Hematopoietic multipotent progenitor cell treated with erythropoietin and hydrocortisone succinate and interleukin-3 and kit ligand, for 4 days (in vitro differentiated cells): Measurements from ENCODE around the gene FGF14.
A peak's percentile ranks its signal among the peaks of the same experiment; 100 is the strongest.

Experiments used
- DNase-seq: peaks from one replicate; pipeline ENCODE4 v3.0.0-alpha.2; 2015

The FGF14 gene

GRCh38 chr13:102240110-102240509 lies 161.7 kb downstream of the FGF14 start:
- no peak for DNase-seq

DNA sequence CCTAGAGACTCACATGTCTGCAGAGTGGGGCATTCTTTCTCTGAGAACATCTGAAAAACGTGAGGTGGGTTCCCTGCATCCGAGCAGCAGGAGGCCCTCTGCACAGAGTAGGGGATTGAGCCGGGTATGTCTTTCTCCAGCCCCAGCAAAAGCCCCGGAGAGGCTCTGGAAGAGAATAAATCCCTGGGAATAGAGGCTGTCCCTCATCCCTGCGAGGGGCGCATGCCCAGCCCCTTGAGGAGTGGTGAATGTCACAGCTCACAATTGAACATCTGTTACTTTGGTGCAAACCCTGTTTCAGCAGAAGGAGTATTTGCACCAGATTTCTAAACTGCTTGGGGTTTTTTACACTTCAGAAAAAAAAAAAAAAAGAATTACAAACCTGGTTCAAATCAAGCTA lies 164.6 kb downstream of the FGF14 start:
- no peak for DNase-seq

DNA sequence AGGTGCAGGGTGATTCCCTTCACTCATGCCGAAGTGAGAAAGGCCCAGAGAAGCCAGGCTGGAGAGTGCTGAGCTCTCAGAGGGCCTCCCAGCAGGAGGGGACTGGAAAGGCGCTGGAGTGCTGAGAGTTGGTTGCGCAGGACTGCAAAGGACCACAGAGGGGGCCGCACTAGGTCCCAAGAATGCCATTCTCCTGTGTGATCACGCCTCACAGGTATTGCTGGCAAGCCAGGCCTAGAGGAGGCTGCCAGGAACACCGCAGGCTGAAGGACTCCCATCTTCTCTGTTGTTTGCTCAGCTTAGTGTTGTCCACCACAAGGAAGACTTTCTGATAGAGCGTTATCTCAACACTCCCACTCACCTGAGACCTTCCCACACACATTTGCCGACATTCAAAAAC lies 165.0 kb downstream of the FGF14 start:
- no peak for DNase-seq

DNA sequence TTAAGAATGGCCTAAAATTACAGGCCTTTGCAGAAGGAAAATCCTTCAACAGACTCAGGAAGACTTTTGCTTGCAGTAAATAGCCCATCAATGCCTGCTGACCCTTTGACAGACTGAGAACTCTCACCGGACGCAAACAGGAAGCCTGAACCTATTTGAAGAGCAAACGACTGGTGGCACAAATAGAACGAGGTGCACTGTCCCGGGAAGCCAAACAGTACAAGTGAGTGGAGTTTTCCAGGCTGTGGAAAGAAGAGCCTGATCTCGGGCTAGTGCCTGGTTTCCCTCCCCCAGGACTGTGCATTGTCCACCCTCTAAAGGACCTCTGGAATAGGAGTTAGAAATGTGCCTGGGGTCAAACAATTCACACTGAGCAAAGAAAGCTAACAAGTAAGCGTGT lies 165.5 kb downstream of the FGF14 start:
- DNase-seq, result no peak

DNA sequence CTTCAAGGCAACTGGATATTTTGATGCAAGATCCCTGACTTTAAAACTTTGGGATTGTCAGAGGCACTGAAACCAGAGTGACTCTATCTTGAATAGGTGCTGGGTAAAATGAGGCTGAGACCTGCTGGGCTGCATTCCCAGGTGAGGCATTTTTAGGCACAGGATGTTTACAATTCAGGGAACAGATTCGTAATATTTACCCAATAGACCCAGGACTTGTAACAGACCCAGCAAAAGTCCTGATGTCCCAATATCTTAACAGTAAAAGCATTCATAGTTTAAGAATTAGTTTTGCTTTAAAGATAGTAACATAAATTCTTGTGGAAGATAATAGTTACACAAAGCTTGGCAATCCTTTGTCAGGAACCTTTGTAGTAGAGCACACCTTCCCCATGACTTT lies 166.2 kb downstream of the FGF14 start:
- DNase-seq, result no peak

- DNase-seq, result no peak
Measured at GRCh38 chr13:102234618-102235017, 167.2 kb downstream of the FGF14 start.

DNA sequence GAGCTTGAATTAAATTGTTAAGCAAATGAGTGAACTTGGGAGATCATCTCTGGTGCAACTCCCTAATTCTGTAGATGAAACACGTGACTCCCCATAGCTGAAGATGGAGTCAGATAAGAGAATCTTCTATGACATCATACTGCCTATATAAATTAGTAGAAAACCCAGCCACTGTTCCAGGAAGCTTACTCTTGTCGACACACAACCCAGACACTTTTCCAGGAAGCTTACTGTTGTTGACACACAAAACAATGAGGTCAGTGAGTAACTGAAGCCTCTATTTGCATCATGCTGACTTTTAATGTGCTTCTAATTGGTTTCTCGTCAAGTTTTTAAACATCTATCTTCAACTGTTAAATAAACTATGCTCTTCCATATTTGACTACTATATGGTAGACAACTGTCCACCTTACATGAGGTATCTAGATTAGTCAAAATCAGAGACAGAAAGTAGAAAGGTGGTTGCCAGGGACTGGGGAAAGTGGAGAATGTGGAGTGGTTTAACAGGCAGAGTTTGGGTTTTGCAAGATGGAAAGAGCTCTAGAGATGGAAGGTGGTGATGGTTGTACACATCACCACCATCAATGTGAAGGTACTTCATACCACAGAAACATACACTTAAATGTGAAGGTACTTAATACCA lies 168.2 kb downstream of the FGF14 start:
- peak; percentile 0 for DNase-seq

DNA sequence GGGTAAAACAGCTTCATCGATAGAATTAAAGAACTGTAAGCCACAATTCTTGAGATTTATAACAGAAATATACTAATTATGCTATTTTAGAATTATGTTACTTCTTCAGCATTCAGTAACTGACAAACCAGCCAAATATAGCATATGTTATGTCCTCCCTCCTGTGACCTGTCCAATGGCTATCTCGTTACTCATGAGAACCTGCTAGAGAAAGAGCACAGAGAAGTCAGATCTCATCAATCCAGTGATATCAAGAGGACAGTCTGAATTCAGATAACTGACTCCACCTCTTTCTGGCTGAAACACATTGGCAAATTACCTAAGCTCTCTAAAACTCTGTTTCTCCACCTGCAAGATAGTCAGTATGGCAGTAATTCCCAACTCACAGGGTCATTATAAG lies 170.4 kb downstream of the FGF14 start:
- no peak for DNase-seq

DNA sequence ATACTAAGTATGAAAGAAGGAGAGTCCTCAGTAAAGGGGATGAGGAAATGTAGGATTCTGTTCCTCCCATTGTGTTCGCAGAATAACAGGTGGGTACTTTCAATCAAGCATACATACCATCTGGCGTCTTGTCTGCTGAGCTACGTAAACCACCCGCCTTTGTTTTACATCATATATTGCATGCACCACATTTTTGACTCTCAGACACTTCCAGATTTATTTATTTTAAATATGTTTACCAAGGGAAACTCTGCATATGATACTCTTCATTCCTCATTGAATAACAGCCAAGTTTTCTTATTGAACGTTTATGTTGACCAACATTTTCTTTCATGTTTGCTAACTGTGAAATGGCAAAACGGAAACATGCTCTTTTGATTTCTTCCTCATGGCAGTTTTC lies 174.1 kb downstream of the FGF14 start:
- DNase-seq, result no peak

- DNase-seq, result no peak
Measured at GRCh38 chr13:102226591-102226990, 175.3 kb downstream of the FGF14 start.

DNA sequence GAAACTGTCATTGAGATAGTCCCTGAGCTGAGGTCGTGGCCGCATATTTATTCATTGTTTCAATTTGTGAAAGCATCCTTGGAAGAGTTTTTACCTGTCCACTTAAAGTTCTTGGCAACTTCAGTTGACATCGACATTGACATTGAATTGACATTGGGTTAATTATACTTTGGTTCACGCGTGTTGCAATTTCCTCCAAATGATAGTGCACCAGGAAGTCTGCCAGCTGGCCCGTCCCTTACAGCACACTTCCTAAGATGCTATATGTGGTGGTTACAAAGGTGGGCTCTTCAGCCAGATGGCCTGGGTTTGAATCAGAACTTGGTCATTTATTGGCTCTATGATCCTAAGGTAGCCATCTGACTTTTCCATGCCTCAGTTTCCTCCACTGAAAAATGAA lies 176.0 kb downstream of the FGF14 start:
- no peak for DNase-seq

DNA sequence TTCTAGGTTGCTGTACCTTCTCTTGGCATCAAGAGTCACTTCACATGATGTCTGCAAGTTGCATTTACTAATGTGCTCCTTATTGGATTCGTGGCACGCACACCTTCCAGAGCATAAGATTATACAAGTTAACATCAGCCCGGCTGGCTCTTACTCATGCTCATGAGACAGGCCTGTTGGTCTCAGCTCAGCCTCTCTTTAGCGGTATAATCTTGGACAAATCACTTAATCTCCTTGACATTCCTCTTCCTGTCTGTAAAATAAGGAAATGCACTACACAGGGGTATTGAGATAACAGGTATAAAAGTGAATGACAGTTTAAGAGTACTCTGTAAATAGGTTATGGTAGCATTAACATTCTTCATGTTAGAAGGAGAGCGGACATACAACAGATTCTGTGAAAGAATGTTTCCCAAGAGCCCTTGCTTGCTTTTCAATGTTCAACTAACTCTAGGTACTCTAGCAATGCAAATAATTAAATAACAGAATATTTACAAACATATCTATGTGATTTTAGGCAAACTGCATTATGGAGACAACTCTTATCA lies 181.1 kb downstream of the FGF14 start:
- DNase-seq, result no peak

DNA sequence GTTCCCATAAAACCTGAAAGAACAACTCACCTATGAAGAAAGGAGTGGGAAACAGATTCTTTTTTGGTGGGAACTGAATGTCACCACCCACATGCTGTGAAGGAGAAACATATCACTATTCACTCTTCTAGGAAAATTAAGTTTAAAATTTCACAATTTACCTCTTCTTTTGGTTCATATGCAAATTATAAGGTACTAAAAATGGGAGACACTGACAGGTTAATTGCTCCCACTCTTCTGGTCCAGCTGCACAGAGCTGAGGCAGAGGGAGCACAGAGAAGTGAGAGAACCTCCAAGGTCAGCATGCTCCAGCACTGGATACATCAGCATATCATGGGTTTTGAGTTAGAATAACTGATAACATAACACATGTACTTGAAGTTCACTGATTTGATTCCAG lies 186.9 kb downstream of the FGF14 start:
- DNase-seq, result no peak

GRCh38 chr13:102212729-102213128 lies 189.1 kb downstream of the FGF14 start:
- DNase-seq, result no peak

GRCh38 chr13:102208347-102208746 lies 193.5 kb downstream of the FGF14 start:
- DNase-seq, result no peak

DNA sequence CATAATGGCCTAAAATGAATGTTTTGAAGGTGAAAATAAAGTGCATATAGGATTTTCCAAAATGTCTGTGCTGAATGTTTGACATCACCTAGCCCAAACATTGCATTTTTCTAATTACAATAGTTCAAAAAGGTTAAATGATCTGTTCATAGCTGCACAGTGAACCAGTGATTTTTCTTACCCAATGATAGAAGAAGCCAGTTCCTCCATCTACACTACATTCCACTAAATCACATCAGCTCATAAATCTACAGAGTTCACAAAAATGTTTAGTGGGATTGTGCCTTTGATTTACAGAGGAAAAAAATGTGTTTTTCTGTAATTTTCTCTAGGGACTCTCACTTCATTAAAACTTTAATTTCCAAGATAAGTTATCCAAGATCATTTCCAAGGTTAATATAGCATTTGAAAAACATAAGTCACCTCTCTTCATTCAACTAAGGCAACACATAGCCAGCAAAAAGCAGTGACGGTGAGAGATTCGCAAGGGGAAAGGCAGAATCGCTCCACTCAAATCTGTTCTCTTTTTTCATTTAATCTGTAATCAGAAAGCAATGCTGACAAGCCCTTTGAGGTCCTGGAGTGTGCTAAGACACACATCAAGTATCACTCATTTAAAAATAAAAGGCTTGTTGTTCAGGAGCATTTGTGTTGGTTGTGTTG lies 194.0 kb downstream of the FGF14 start:
- DNase-seq, result no peak

DNA sequence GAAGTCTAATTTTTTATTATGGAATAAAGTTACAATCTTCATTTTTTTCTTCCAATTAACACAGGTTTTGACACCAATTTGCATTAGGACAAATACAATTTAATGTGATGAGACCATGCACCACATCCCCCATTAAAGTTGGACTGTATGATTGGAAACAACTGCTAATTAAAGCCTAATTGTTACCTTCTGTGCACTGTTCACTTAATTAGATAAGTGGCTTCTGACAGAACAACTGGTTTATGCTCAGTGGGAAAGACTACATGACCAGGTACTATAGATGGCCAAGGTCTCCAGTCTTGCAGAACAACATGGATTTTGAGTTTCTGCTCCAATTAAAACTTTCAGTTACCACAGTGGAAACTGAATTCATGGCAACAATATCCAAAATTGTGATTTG lies 198.1 kb downstream of the FGF14 start:
- no peak for DNase-seq

- DNase-seq, result no peak
Measured at GRCh38 chr13:102198418-102199311, 203.2 kb downstream of the FGF14 start.

DNA sequence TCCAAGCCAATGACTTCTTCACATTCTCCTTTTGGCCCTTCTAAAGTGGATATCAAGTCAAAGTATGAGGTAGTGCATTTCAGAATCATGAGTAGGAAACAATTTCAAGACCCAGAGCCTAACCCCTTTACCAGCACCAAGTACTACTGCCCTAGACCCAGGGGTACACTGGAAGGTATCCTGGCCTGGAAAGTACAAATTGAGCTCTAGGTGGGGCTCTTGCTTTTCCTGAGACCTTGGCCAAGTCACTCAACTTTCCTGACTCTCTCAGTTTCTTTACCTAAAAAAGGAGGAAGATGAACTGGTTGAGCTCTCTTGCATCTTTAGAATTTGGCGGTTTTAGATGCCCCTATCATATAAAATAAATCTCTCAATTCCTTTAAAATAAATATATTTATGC lies 204.7 kb downstream of the FGF14 start:
- DNase-seq, result peak; percentile 18

- DNase-seq, result no peak
Measured at GRCh38 chr13:102195566-102196462, 206.0 kb downstream of the FGF14 start.

GRCh38 chr13:102192858-102193257 lies 209.0 kb downstream of the FGF14 start:
- DNase-seq, result no peak

- DNase-seq, result peak; percentile 41
Measured at GRCh38 chr13:102191951-102192502, 209.8 kb downstream of the FGF14 start.
